K562 (cell line): Measurements from ENCODE around the gene GSC. TPM values are rescaled to one million over a fixed set of nuclear protein-coding genes. Genes with fewer than 3 reads are reported as not detected.

ENCODE experiments used
- ATAC-seq: fragments of 200-7000 bp; cut with Tn5 transposase; 3 replicates; pipeline ENCODE4 v1.9.1; 2020; ENCODE audit warnings: moderate library complexity
- BruUV-seq: library from RNA; stranded (reverse); fragments of 400-500 nt; replicated peaks from 2 replicates; lab custom pipeline; 2021; lab: Mats Ljungman, UMichigan
- CTCF ChIA-PET: fragments of 300-600 bp; formaldehyde crosslinking; extraction: SDS; loops from one replicate; lab custom pipeline; 2021; ENCODE audit warnings: low intra/inter-chr PET ratio; lab: Yijun Ruan, JAX
- POLR2A ChIA-PET: fragments of 300-600, 350-650 bp; sonication (Branson Sonifier 250); formaldehyde crosslinking; extraction: SDS; loops from one replicate; lab custom pipeline; 2021; ENCODE audit warnings: antibody characterized with exemption, inconsistent platforms; lab: Yijun Ruan, JAX
- DNase-seq, 4 experiments: peaks; one replicate each; pipeline versions ENCODE4 v3.0.0 to v3.0.0-alpha.2; 2011 to 2018; ENCODE audit warnings: low spot score in 3 of 4, mixed read lengths in 3 of 4; ENCODE audit errors: extremely low read depth in 1 of 4
- FAIRE-seq: peaks from 2 replicates; lab custom pipeline; 2011; peaks lifted over from hg19 to GRCh38; lab: Jason Lieb, UNC
- H2AFZ ChIP-seq: 2 replicates; pipeline ENCODE4 v1.6.0; 2011; ENCODE audit warnings: low read depth, low read length, control low read depth, inconsistent platforms
- H3K27ac ChIP-seq: fragments of 200-600 bp; 3 replicates; pipeline ENCODE4 v1.8.0; 2011; ENCODE audit warnings: low read depth, mild to moderate bottlenecking, control low read depth, inconsistent platforms, low read length, moderate library complexity, mixed read lengths; ENCODE audit errors: extremely low read depth
- H3K27me3 ChIP-seq, 2 experiments: fragments of 300-600 bp in 1 of 2; 2 replicates in 1 of 2; 3 replicates in 1 of 2; pipeline versions ENCODE4 v1.6.0 to v1.8.0; 2011; ENCODE audit warnings: inconsistent platforms in 2 of 2, low read length in 2 of 2, mild to moderate bottlenecking in 1 of 2, mixed read lengths in 1 of 2, moderate library complexity in 1 of 2; ENCODE audit not compliant: control insufficient read depth in 2 of 2, insufficient read depth in 2 of 2
- H3K36me3 ChIP-seq: fragments of 300-600 bp; 3 replicates; pipeline ENCODE4 v1.8.0; 2011; ENCODE audit warnings: mild to moderate bottlenecking, low read length, inconsistent platforms; ENCODE audit not compliant: control insufficient read depth, insufficient read depth
- H3K4me1 ChIP-seq, 2 experiments: fragments of 200-600 bp in 1 of 2; replicated peaks in 1 of 2; 2 replicates in 1 of 2; 3 replicates in 1 of 2; pipeline versions ENCODE4 v1.5.1 to v1.8.0; 2011; ENCODE audit warnings: inconsistent platforms in 2 of 2, low read length in 2 of 2, mild to moderate bottlenecking in 1 of 2, mixed read lengths in 1 of 2, moderate library complexity in 1 of 2; ENCODE audit not compliant: control insufficient read depth in 2 of 2, insufficient read depth in 2 of 2
- H3K4me2 ChIP-seq: 2 replicates; pipeline ENCODE4 v1.6.1; 2011; ENCODE audit warnings: low read length, control low read depth, inconsistent platforms, mixed read lengths; ENCODE audit not compliant: insufficient read depth
- H3K4me3 ChIP-seq: fragments of 200-600 bp; sonication (generic), shearing (Covaris generic); 2 replicates; pipeline ENCODE4 v1.5.1; 2016; ENCODE audit warnings: control low read depth, inconsistent platforms
- H3K79me2 ChIP-seq: fragments of 200-600 bp; 3 replicates; pipeline ENCODE4 v1.8.0; 2011; ENCODE audit warnings: low read length, inconsistent platforms; ENCODE audit not compliant: control insufficient read depth, insufficient read depth
- H3K9ac ChIP-seq, 2 experiments: 2 replicates each; pipeline versions ENCODE4 v1.6.0 to v1.6.1; 2011; ENCODE audit warnings: low read depth in 2 of 2, low read length in 2 of 2, control low read depth in 1 of 2, inconsistent platforms in 1 of 2, mild to moderate bottlenecking in 1 of 2, mixed read lengths in 1 of 2; ENCODE audit not compliant: insufficient read depth in 1 of 2
- H3K9me1 ChIP-seq: one replicate; pipeline ENCODE4 v1.6.0; 2011; ENCODE audit warnings: inconsistent platforms, mild to moderate bottlenecking, low read length, moderate library complexity; ENCODE audit not compliant: control insufficient read depth, insufficient read depth
- H3K9me3 ChIP-seq: replicated peaks from 2 replicates; pipeline ENCODE4 v1.5.1; 2011; ENCODE audit warnings: low read depth, low read length, inconsistent platforms; ENCODE audit not compliant: control insufficient read depth, insufficient read depth
- H4K20me1 ChIP-seq: replicated peaks from 2 replicates; pipeline ENCODE4 v1.6.1; 2011; ENCODE audit warnings: low read length, inconsistent platforms, mixed read lengths; ENCODE audit not compliant: control insufficient read depth, insufficient read depth
- BCL6 ChIP-seq: fragments of 250-450 bp; sonication (Bioruptor Pico); IDR thresholded peaks from 2 replicates; pipeline ENCODE4 v1.4.0; 2020
- CBFB ChIP-seq: sonication (generic); formaldehyde crosslinking; IDR thresholded peaks from 2 replicates; pipeline ENCODE4 v1.4.0; 2020; ENCODE audit warnings: mild to moderate bottlenecking, missing genetic modification reagents
- GATAD2B ChIP-seq: fragments of 450-650 bp; IDR thresholded peaks from 2 replicates; pipeline ENCODE4 v1.6.1; 2017; ENCODE audit warnings: mild to moderate bottlenecking, borderline replicate concordance
- GTF2A2 ChIP-seq: IDR thresholded peaks from 2 replicates; pipeline ENCODE4 v1.6.1; 2016; ENCODE audit warnings: mild to moderate bottlenecking, missing genetic modification characterization, missing compliant biosample characterization
- HMG20A ChIP-seq: fragments of 450-650 bp; formaldehyde crosslinking; conservative IDR thresholded peaks from 2 replicates; pipeline ENCODE4 v1.4.0; 2020; ENCODE audit warnings: mild to moderate bottlenecking, mixed read lengths
- L3MBTL2 ChIP-seq: fragments of 450-650 bp; IDR thresholded peaks from 2 replicates; pipeline ENCODE4 v1.6.1; 2016; ENCODE audit warnings: mild to moderate bottlenecking, moderate library complexity
- MXD1 ChIP-seq: fragments of 250-450 bp; sonication (Bioruptor Pico); IDR thresholded peaks from 2 replicates; pipeline ENCODE4 v1.8.0; 2021; ENCODE audit warnings: borderline replicate concordance, mild to moderate bottlenecking, moderate library complexity; ENCODE audit not compliant: poor library complexity, severe bottlenecking
- ZNF668 ChIP-seq: fragments of 250-450 bp; sonication (Bioruptor Pico); IDR thresholded peaks from 2 replicates; pipeline ENCODE4 v1.8.0; 2022; ENCODE audit warnings: mild to moderate bottlenecking, inconsistent platforms
- WGBS: fragments of 100-300 bp; shearing (Covaris generic); methylation state at CpG from one replicate; pipeline ENCODE4 v1.1.6; 2016; ENCODE audit warnings: low coverage, mixed read lengths; ENCODE audit not compliant: insufficient coverage; ENCODE audit errors: missing lambda C conversion rate; 5-methylcytosine and 5-hydroxymethylcytosine counted together
- in situ Hi-C: fragments of 300-500 bp; cut with MboI; formaldehyde crosslinking; loops from 4 replicates; pipeline ENCODE4 v1.15.0; 2018; ENCODE audit warnings: inconsistent platforms, mixed read lengths
- intact Hi-C: fragments of 100-400 bp; cut with micrococcal nuclease; formaldehyde crosslinking; loops from 2 replicates; pipeline ENCODE4 v1.14.2; 2022
- polyA plus RNA-seq, 8 experiments: library from polyadenylated mRNA; depleted of rRNA in 4 of 8; stranded (reverse) in 5 of 8; unstranded in 3 of 8; fragments of >200 nt; fragmentation: Nextera tagmentation in 2 of 8; fragmentation: Illumina TruSeq in 1 of 8; extraction: Ambion mirVana in 2 of 8; extraction: Trizol in 1 of 8; gene quantifications; 2 replicates each; pipeline versions ENCODE4 v1.2.1 to v1.2.3, GENCODE V29; 2011 to 2014; ENCODE audit warnings: inconsistent platforms in 1 of 8, missing spikeins in 1 of 8
- total RNA-seq, 7 experiments: library from RNA; depleted of rRNA in 6 of 7; stranded (reverse); fragments of >200 nt in 6 of 7; fragmentation: Illumina TruSeq in 2 of 7; extraction: Trizol in 2 of 7; gene quantifications; 2 replicates each; pipeline versions ENCODE4 v1.2.1 to v1.2.3, GENCODE V29; 2011 to 2021; ENCODE audit warnings: low replicate concordance in 1 of 7

The GSC gene
- total and polyA plus RNA-seq, 9 of the 15 experiments (the other 6 are each of a cell fraction or from before 2014, with no cell fraction given), result not detected

GRCh38 chr14:94771158-94771905 is 1.4 kb upstream of the GSC start (continued):
- TF ChIP-seq CBFB (CRISPR knock-in tag) (no peak), ZNF668 (CRISPR knock-in tag) (no peak), GATAD2B (no peak), GTF2A2 (tag) (no peak), HMG20A (CRISPR knock-in tag) (no peak), L3MBTL2 (no peak)

GRCh38 chr14:94770815-94771157 is 873 bp upstream of the GSC start:
- WGBS, result 10% methylated on average over 9 of the region's 9 CpGs
- intact Hi-C loops, result no loop called here
- BruUV-seq, result no TSS peak

More at GRCh38 chr14:94770815-94771157, 873 bp upstream of the GSC start:
- Histone ChIP-seq H3K4me1 (peaks cover 0 to 5% of the 10 kb centered on the region in 2 experiments; a peak in 2 of 5 replicates), H3K4me3 (no peak overlapping the region), H3K9me3 (no peaks in the 10 kb centered on the region), H2AFZ (no peak overlapping the region), H3K79me2 (no peaks in the 10 kb centered on the region), H3K36me3 (no peaks in the 10 kb centered on the region), H3K4me2 (no peak overlapping the region), H3K9ac (no peak overlapping the region), H3K27ac (no peak overlapping the region), H3K9me1 (no peaks in the 10 kb centered on the region), H4K20me1 (no peaks in the 10 kb centered on the region), H3K27me3 (peaks cover 0 to 60% of the 10 kb centered on the region in 2 experiments; a peak in 4 of 5 replicates)
- in situ Hi-C loops, result no loop called here
- ChIA-PET CTCF (no interaction called here), POLR2A (no interaction called here)
- DNase-seq, result no peak
- TF ChIP-seq MXD1 (CRISPR knock-in tag), result no peak
- TF ChIP-seq BCL6 (CRISPR knock-in tag), result no peak
- no peak for FAIRE-seq
- no peak for ATAC-seq
